Stimulated activated memory B cell treated with anti-CD40 and anti-IgM and Interleukin-4, amounts not matched to agents 10 μg/mL and 1 μg/mL and 100 μg/mL, for 72 hours (primary cell): ENCODE results near the gene CDR2.
A peak's percentile ranks its signal among the peaks of the same experiment; 100 is the strongest.

Experiments
- ATAC-seq: fragments of 150-1000 bp; cut with Tn5 transposase; 2 replicates; pipeline ENCODE4 v1.10.0; 2021
- H3K27ac Mint-ChIP-seq: one replicate; pipeline ENCODE4 v1.8.0; 2022; ENCODE audit warnings: mild to moderate bottlenecking, mixed read lengths
- H3K27me3 Mint-ChIP-seq: one replicate; pipeline ENCODE4 v1.8.0; 2022; ENCODE audit warnings: mixed read lengths
- H3K36me3 Mint-ChIP-seq: one replicate; pipeline ENCODE4 v1.8.0; 2022; ENCODE audit warnings: mixed read lengths
- H3K4me1 Mint-ChIP-seq: one replicate; pipeline ENCODE4 v1.8.0; 2022; ENCODE audit warnings: mixed read lengths
- H3K4me3 Mint-ChIP-seq: one replicate; pipeline ENCODE4 v1.8.0; 2022; ENCODE audit warnings: mild to moderate bottlenecking, moderate library complexity, mixed read lengths
- H3K9me3 Mint-ChIP-seq: one replicate; pipeline ENCODE4 v1.8.0; 2022; ENCODE audit warnings: mixed read lengths

Gene CDR2

DNA sequence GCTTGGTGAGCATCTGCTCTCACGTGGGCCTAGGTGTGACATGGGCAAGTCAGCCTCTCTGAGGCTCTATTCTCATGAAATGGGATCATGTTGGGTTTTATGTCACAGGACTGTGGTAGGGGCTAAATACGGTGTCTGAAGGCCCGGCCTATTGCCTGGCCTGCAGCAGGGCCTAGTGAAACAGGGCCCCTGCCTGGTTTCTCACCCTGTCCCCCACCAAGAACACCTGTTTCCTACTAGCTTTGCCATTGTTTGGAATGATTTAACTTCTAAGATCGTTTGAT, 48.1 kb downstream of the CDR2 start:
- Mint-ChIP-seq H3K27me3 (no peaks in the 10 kb centered on the region), H3K4me1 (no peaks in the 10 kb centered on the region), H3K4me3 (no peak overlapping the region)

DNA sequence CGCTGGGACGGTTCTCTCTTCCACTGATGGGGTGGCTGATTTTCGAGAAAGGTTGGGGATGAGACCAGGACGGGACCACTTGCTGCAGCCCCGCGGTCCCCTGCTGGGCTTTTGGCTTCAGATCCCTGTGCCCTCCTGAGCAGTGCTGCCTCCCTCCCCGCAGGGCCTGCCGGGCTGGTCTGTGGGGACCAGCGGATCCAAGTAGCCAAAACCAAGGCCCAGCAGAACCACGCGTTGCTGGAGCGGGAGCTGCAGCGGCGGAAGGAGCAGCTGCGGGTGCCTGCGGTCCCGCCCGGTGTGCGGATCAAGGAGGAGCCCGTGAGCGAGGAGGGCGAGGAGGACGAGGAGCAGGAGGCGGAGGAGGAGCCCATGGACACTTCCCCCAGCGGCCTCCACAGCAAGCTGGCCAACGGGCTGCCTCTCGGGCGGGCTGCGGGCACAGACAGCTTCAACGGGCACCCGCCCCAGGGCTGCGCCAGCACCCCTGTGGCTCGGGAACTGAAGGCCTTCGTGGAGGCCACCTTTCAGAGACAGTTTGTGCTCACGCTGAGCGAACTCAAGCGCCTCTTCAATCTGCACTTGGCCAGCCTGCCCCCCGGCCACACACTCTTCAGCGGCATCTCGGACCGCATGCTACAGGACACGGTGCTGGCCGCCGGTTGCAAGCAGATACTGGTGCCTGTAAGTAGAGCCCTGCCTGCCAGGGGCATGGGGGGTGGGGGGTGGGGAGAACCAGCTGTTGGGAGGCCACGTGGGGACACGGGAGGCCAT, 48.6 kb downstream of the CDR2 start:
- Mint-ChIP-seq H3K27ac (no peak overlapping the region), H3K9me3 (no peaks in the 10 kb centered on the region), H3K27me3 (no peaks in the 10 kb centered on the region), H3K36me3 (peaks cover 82% of the 10 kb centered on the region), H3K4me1 (no peaks in the 10 kb centered on the region), H3K4me3 (no peak overlapping the region)
- no peak for ATAC-seq

More for the DNA sequence above, 48.1 kb downstream of the CDR2 start:
- Mint-ChIP-seq H3K9me3 (no peaks in the 10 kb centered on the region), H3K36me3 (peaks cover 80% of the 10 kb centered on the region), H3K27ac (no peak overlapping the region)
- no peak for ATAC-seq

DNA sequence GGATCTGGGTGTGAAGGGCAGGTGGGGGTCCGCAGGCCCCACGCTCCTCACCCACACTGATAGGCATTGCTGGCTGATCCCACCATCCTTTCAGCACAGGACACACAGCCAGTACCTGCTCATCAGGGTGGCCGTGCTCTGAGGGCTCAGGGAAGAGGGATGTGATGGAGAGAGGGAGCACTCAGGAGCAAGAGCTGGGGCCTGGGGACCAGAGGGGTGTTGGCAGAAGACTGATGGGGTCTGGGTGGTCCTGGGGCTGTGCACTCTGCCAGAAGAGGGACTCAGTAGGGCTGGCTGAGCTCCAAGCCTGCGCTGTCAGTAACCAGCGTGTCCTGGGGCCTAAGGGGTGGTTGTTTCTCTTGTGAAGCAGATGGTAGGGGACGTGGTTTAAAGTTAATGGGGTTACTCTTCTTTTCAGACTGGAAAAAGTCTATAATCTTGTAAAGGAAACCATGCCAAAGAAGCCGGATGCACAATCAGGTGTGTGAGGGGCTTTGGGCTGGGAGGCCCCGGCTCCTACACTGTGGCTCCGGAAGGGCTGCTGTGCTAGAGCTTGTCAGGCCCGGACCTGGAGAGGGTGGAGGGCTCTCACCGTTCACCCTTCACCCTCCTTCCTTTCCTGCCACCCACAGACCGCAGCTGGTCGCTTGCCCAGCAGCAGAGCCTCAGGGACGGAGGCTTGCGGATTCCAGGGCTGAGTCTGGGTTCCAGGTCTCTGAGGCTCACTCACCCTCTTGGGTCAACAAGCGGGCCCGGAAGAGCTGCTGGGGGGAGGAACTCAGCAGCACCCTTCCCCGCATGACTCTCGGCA, 49.4 kb downstream of the CDR2 start:
- no peak for ATAC-seq
- Mint-ChIP-seq H3K27me3 (no peaks in the 10 kb centered on the region), H3K4me3 (no peak overlapping the region), H3K4me1 (no peaks in the 10 kb centered on the region), H3K9me3 (no peaks in the 10 kb centered on the region), H3K36me3 (peaks cover 79% of the 10 kb centered on the region), H3K27ac (no peak overlapping the region)

- Mint-ChIP-seq H3K4me1 (no peaks in the 10 kb centered on the region), H3K27ac (no peak overlapping the region), H3K4me3 (no peak overlapping the region), H3K27me3 (no peaks in the 10 kb centered on the region), H3K9me3 (no peaks in the 10 kb centered on the region), H3K36me3 (peaks cover 71% of the 10 kb centered on the region)
- ATAC-seq, result no peak
Observed at GRCh38 chr16:22323959-22324786, 50.2 kb downstream of the CDR2 start.

GRCh38 chr16:22323173-22323958, 51.1 kb downstream of the CDR2 start:
- H3K27me3 Mint-ChIP-seq, result no peaks in the 10 kb centered on the region
- H3K27ac Mint-ChIP-seq, result no peak overlapping the region
- ATAC-seq, result no peak
- no peak overlapping the region for H3K4me3 Mint-ChIP-seq
- no peaks in the 10 kb centered on the region for H3K4me1 Mint-ChIP-seq
- peaks cover 70% of the 10 kb centered on the region for H3K36me3 Mint-ChIP-seq
- H3K9me3 Mint-ChIP-seq, result no peaks in the 10 kb centered on the region

DNA sequence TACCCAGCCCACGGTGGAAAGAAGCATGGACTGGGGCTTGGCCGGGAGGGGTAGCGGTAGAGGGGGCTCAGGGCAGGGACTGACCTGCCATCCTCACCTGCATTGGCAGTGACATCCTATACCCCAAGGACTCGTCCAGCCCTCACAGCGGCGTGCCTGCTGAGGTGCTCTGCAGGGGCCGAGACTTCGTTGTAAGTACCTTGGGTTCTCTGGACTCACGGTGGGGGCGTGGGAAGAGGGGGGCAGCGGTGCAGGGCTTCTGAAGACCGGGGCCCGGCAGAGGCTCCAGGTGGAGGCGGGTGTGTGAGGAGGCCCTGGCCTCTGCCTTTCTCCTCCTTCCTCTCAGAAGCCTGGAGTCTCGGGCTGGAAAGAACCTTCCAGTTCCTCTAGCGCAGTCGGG, 51.7 kb downstream of the CDR2 start:
- Mint-ChIP-seq H3K27me3 (no peaks in the 10 kb centered on the region), H3K36me3 (peaks cover 65% of the 10 kb centered on the region), H3K4me3 (no peak overlapping the region), H3K27ac (no peak overlapping the region), H3K9me3 (no peaks in the 10 kb centered on the region), H3K4me1 (no peaks in the 10 kb centered on the region)
- no peak for ATAC-seq

DNA sequence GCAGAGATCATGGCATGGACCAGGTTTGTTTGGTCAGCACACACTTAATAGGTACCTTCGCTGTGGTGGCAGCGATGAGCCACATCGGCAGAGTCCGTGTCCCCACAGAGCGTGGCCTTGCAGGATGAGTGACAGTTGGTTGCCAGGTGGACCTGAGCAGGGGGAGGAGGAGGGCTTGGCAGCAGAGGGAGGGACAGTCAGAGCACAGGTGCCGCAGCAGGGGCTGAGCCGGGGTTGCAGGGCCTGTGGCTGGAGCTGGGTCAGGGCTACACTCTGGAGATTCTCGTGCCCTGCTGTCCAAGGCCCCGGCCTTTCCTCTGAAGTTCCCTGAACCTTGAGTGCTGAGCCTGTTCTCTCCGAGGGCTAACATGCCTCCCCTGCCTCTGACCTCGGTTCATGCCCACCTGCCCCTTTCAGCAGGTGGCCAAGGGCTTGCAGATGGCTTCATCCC, 52.4 kb downstream of the CDR2 start:
- no peak for ATAC-seq
- no peaks in the 10 kb centered on the region for H3K27me3 Mint-ChIP-seq
- peaks cover 65% of the 10 kb centered on the region for H3K36me3 Mint-ChIP-seq
- no peaks in the 10 kb centered on the region for H3K9me3 Mint-ChIP-seq
- H3K4me1 Mint-ChIP-seq, result no peaks in the 10 kb centered on the region
- H3K27ac Mint-ChIP-seq, result no peak overlapping the region
- H3K4me3 Mint-ChIP-seq, result no peak overlapping the region

GRCh38 chr16:22321340-22322001, 52.9 kb downstream of the CDR2 start:
- Mint-ChIP-seq H3K4me1 (no peaks in the 10 kb centered on the region), H3K36me3 (peaks cover 65% of the 10 kb centered on the region), H3K4me3 (no peak overlapping the region), H3K27me3 (no peaks in the 10 kb centered on the region), H3K9me3 (no peaks in the 10 kb centered on the region), H3K27ac (no peak overlapping the region)
- ATAC-seq, result peak; percentile 74

DNA sequence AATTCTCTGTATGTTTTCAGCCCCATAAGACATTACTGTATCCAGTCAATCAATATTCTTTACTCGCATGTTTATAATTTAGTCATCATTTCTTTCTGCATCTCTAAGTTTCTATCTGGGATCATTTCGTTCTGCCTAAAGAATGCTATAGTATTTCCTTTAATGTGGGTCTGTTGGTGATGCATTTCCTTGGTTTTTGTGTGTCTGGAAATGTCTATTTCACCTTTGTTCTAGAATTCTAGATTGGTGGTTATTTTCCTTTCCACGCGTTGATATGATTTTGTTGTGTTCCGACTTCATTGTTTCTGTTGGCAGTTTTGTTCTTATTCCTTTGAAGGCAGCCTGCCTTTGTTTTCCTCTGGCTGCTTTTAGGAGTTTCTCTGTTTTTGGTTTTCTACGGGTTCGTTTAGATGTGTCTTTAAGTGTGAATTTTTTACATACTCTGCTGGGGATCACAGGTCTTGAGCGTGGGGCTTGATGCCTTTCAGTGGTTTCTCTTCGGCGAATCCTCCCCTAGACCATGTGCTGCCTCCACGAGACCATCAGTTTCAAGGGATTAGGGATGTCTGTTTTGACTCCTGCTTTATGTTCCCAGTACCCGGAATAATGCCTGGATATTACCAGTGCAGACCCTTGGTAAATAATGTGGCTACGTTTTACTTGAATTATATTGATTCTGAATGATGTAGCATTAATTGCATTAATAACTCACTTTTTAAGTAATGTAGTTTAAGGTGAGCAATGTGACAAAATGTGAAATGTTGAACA, 53.7 kb downstream of the CDR2 start:
- H3K27me3 Mint-ChIP-seq, result no peaks in the 10 kb centered on the region
- no peak for ATAC-seq
- H3K4me3 Mint-ChIP-seq, result no peak overlapping the region
- peaks cover 72% of the 10 kb centered on the region for H3K36me3 Mint-ChIP-seq
- no peaks in the 10 kb centered on the region for H3K4me1 Mint-ChIP-seq
- no peaks in the 10 kb centered on the region for H3K9me3 Mint-ChIP-seq
- H3K27ac Mint-ChIP-seq, result no peak overlapping the region

- Mint-ChIP-seq H3K36me3 (peaks cover 70% of the 10 kb centered on the region), H3K27ac (no peak overlapping the region), H3K4me1 (no peaks in the 10 kb centered on the region), H3K4me3 (no peak overlapping the region), H3K27me3 (no peaks in the 10 kb centered on the region), H3K9me3 (no peaks in the 10 kb centered on the region)
- ATAC-seq, result no peak
Observed at GRCh38 chr16:22318690-22319358, 55.6 kb downstream of the CDR2 start.

DNA sequence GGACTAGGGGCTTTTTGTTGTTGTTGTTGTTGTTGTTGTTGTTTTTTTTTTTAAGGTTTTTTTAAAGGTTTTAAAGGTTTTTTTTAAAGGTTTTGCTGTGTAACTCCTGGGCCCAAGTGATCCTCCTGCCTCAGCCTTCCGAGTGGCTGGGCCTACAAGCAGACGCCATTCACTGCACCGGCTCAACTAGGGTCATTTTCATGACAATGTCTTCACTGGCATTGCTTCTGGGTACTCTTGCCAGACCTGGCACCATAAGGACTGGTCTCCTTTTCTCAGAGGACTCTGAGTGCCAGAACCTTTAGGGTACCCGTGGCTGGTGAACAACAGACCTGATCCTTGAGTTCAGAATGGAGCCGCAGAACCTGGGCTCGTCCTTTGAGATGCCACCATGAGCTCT, 56.8 kb downstream of the CDR2 start:
- Mint-ChIP-seq H3K27me3 (no peaks in the 10 kb centered on the region), H3K27ac (no peak overlapping the region), H3K4me3 (no peak overlapping the region), H3K36me3 (peaks cover 73% of the 10 kb centered on the region), H3K4me1 (no peaks in the 10 kb centered on the region), H3K9me3 (no peaks in the 10 kb centered on the region)
- no peak for ATAC-seq

DNA sequence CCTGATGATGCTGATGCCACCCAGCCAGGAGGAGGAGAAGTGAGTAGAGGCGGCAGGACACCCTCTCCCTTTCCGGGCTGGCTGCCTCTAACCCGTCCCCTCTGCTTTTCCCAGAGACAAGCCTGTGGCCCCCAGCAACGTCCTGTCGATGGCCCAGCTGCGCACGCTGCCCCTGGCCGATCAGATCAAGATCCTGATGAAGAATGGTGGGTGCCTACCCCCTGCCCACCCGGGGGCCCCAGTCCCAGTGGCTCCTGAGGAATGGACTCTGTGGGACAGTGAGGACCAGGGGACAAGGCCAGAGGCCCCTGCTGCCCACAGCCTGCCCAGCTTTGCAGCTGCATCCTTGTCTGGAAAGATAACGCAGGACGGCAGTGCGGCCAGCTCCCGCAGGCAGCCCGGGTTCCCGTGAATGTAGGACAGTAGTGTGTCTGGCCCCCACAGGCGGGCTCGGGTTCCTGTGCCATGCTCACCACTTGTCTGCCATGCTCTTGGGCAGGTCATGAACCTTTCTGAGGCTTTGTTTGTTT, 57.4 kb downstream of the CDR2 start:
- Mint-ChIP-seq H3K4me1 (no peaks in the 10 kb centered on the region), H3K4me3 (no peak overlapping the region), H3K36me3 (peaks cover 72% of the 10 kb centered on the region), H3K9me3 (no peaks in the 10 kb centered on the region), H3K27me3 (no peaks in the 10 kb centered on the region), H3K27ac (no peak overlapping the region)
- ATAC-seq, result no peak

DNA sequence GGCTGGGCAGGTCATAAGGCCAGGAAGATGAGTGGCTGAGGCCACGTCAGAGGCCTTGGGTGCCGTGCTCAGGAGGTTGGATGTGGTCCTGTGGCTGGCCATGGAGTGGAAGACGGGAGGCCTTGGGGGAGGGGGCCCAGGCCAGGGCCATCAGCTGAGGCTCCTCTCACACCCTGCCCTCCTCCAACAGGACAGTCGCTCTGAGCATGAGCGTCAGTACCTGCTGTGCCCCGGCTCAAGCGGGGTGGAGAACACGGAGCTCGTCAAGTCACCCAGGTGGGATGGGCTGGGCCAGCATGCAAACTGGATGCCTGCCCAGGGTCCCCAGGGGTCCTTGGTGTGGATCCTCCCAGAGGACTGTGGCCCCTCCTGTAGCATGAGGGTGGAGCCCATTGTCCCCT, 58.0 kb downstream of the CDR2 start:
- no peaks in the 10 kb centered on the region for H3K4me1 Mint-ChIP-seq
- no peaks in the 10 kb centered on the region for H3K27me3 Mint-ChIP-seq
- H3K9me3 Mint-ChIP-seq, result no peaks in the 10 kb centered on the region
- H3K36me3 Mint-ChIP-seq, result peaks cover 74% of the 10 kb centered on the region
- no peak overlapping the region for H3K27ac Mint-ChIP-seq
- no peak for ATAC-seq
- no peak overlapping the region for H3K4me3 Mint-ChIP-seq
